Erythroblast (primary cell): ENCODE data around the gene BMP8A.

Experiments
- GATA1 ChIP-seq: IDR thresholded peaks from 2 replicates; pipeline ENCODE4 v1.6.1; 2011; ENCODE audit warnings: low read depth, mild to moderate bottlenecking, control low read depth, low read length, moderate library complexity
- POLR2A ChIP-seq: IDR thresholded peaks from 2 replicates; pipeline ENCODE4 v1.6.1; 2011; ENCODE audit warnings: mild to moderate bottlenecking, low read length

- TF ChIP-seq POLR2A (no peak), GATA1 (no peak)
These were observed 6.2 kb upstream of the BMP8A start for GRCh38 chr1:39485046-39485803.
